GM19438 (cell line): Measurements from ENCODE around the gene MT1A.
A peak's percentile ranks its signal among the peaks of the same experiment; 100 is the strongest.

Source experiments
- ATAC-seq: cut with Tn5 transposase; IDR thresholded peaks from one replicate; pipeline ENCODE4 v1.9.1; 2021; ENCODE audit warnings: low read depth; ENCODE audit not compliant: unreplicated experiment

Gene MT1A

DNA sequence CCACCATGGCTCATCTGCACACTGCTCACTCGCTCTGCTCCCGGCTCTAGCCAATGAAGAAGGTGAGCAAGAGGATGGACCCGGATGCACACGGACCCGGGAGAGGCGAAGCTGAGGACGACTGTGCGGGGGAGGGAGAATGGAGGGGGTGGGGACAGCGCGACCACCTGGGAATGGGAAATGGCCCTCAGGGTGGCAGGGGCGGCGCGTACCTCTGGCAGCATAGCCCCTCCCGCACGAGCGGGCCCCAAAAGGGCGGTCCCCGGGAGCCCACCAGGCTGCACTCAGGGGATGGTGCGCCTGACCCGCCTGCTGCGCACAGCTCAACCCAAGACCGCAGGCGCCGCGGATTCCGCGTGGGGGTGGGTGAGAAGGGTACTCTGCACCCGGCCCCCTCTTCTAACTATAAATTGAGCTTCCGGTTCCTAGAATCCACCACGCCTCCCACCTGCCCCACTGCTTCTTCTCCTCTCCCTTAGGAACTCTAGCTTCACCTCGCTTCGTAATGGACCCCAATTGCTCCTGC lies 37.3 kb downstream of the MT1A start:
- ATAC-seq: no peak

DNA sequence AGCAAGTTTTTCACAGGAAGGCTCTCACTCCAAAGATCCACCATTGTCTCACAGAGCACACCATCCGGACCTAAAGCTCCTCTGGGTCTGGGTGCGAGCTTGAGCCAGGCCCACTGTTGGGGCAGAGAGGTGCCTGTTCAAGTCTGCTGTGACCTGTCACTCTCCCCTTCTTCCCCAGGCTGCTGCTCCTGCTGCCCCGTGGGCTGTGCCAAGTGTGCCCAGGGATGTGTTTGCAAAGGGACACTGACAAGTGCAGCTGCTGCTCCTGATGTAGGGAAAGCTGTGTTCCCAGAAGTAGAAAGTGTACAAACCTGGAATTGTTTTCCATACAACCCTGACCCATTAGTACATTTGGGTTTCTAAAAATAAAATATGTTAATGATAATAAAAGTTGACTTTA lies 39.0 kb downstream of the MT1A start:
- ATAC-seq: no peak

DNA sequence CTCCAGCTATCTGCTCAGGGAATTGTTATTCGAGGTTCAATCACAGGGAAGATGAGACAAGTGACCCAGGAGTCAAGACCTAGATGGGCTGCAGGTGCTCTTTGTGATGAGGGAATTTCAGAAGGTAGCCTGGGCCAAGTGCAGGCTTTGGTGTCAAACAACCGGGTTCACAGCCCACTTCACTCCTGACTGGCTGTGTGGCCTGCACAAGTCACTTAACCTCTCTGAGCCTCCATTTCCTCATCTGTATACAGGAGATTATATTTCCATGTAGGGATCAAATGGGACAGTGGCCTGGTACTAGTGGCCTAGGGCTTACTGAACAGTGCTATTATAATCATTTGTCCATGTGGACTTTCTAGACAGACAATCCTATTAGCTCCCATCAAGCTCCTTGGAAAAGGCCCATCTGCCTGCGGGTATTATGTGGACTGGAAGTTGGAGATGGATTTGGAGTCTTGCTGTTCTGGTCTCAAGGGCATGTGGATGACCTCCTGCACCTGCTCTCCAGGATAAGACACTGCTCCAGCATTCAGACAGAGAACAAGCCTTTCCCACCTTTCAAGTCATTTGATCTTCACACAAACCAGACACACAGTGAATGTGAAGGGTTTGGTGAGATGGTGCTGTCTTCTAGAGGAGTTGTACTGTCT lies 40.7 kb downstream of the MT1A start:
- no peak for ATAC-seq

DNA sequence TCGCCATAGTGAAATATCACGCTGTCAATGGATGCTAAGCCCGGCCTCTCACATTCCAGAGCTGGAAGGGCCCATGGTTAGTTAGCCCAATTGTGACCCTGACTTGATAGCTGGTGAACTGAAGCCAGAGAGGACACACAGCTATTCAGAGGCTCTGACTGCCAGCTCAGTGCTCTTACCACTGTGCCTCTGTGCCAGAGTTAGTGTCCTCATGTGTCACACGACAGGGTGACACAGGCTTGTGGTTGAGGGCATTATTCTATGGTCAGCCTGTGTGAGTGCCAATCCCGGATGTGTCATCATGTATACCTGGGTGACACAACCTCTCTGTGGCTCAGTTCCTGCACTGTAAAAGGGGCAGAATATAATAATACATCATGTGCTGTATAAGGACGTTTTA lies 41.4 kb downstream of the MT1A start:
- no peak for ATAC-seq

DNA sequence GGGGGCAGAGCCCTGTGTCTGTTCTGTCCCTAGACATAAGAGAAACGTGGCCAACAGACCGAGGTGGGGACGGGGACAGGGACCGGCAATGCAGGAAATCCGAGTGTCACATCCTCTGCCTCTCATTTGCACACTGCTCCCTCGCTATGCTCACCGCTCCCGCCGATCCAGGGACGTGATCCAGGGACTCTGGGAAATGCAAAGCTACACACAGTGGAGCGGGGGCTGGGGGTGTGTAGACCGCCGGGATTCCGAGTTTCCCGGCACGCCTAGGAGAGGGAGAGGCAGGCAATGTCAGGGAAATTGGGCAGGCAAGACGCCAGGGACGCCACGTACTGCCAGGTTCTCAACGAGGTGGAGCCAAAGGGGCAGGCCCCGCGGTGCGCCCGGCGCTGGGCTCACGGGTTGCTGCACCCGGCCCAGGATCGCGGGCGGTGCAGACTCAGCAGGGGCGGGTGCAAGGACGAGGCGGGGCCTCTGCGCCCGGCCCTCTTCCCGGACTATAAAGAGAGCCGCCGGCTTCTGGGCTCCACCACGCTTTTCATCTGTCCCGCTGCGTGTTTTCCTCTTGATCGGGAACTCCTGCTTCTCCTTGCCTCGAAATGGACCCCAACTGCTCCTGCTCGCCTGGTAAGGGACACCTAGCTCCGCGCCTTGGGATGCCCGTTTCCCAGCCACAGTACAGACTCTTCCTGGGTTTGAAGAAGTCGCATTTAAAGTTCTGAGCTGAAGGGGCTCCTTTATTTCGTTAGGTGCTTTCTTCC lies 43.7 kb downstream of the MT1A start, which contains the start of gene MT1X:
Gene MT1X, plus strand, starts transcription at position 532 of the 764 bp plus-strand sequence. Its CDS starts 71 bp downstream, at position 603.
- ATAC-seq: peak; percentile 91

DNA sequence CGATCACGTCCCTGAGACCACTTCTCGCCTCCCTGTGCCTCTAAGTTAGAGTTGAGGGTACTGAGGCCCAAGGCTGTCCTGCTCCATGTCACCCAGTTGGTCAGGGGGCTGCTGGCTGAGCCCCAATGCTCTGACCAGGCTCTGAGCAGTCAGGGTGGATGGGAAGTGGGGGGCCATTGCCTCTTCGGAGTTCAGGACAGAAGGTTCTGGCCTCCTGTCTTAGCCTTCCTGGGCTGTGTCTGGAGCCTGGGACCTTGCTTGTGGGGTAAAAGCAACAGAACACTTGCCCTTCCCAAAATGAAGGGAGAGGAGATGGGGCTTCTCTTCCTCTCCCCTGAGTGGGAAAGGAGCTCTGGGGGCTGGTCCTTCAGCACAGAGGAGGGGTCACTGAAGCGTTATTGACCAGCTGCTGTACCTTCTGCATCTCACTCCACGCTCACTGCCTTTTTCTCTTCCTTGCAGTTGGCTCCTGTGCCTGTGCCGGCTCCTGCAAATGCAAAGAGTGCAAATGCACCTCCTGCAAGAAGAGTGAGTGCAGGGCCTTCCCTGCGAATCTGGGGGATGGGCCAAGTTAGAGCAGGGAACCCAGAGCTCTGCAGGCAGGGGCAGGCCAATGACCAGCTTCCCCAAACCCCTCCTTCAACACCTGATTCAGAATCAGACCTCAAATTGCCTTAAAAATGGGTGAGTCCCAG lies 44.4 kb downstream of the MT1A start:
- ATAC-seq: peak; percentile 27

DNA sequence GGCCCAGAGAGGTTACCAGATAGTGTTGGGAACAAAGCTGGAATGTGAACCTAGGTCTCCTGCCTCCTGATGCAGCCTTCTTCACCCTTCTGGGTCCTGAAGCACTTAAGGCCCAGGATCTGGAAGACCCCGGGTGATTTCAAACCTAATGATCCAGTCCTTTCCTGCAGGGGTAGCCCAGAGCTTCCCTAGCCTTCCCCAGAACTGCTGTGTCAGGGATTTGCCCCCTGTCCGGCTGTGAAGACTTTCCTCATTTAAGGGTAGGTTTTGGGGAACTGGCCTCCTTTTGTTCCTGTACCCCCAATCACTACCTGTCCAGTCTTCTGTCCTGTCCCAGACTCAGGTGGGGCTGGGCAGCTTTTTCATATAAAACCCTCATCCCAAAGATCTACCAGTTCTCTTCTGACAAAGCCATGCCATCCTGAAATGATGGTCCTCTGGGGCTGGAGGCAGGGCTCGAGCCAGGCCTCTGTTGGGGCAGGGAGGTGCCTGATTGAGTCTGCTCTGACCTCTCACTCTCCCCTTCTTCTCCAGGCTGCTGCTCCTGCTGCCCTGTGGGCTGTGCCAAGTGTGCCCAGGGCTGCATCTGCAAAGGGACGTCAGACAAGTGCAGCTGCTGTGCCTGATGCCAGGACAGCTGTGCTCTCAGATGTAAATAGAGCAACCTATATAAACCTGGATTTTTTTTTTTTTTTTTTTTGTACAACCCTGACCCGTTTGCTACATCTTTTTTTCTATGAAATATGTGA lies 45.1 kb downstream of the MT1A start:
- ATAC-seq: no peak

DNA sequence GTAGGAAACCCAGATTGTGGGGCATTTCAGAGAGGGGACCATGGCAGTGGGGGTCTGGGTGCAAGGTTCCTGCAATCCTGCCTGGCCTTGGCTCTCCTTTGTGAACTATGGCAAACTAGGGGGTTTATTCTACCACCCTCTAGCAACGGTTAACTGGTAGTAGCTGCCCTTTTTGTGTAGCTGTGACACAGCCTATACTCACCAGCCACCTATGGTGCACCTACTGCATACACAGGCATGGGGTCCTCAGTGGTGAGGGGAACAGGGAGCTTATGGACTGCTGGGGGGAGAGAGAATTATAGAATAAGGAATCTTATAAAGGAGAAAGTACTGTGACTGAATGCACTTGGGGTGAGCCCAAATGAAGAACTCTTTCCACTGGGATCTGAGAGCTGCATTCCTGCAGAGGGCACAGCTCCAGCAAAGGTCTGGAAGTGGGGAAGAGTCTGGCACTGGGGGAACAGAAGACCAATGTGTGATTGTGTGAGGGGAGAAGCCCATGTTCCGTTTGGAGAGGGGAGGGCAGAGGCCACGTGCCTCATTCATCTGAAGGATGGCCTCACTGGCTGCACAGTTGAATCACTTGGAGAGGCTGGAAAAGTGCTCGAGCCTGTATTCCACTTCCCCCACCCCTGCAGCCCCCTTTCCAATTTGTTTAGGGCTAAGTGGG lies 45.9 kb downstream of the MT1A start:
- ATAC-seq: no peak

DNA sequence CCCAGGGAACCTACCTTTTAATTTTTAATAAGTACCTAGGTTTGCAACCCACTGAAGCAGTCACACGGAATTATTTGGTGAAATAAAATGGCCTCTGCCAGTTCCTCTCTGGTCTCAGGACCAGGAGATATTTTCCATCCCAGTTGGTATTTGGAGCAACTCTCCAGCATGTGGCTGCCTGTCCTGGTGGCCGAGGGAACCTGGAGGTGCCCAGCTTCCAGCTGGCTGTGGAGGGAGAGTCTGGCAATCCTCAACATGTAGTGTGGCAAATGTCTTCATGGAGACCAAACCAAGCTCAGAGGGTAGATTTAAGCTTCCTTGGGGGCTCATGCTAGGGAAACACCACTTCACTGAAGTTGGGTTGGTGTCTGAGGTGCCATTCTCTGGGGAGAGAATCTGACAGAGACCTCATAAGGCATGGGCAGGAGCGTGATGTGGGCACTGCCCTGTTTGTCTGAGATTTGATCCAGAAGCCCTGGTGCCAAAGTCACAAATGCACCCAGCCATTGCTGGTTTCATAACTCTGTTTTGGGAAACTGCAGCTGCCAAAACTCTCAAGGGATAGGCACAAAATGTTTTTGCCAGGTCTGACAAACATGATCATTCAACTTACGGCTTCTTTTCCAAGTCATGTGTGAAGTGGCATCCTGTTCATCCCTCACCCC lies 46.6 kb downstream of the MT1A start:
- ATAC-seq: no peak

DNA sequence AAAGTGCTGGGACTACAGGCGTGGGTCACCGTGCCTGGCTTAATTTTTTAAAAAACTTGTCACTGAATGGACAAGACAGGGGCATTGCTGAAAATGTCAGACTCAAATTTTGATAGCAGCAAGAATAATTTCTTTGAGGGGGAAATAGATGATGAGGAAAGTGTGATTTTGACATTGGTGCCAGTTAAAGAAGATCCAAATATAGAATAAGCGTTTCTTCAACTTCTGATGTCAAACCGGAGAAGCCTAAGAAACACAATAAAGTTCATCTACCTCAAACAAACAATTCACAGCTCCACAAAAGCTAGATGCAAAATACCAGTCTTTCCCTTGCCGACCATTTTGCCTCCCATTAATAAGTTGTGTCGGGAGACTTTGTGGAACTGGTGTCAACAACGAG lies 48.3 kb downstream of the MT1A start:
- no peak for ATAC-seq

DNA sequence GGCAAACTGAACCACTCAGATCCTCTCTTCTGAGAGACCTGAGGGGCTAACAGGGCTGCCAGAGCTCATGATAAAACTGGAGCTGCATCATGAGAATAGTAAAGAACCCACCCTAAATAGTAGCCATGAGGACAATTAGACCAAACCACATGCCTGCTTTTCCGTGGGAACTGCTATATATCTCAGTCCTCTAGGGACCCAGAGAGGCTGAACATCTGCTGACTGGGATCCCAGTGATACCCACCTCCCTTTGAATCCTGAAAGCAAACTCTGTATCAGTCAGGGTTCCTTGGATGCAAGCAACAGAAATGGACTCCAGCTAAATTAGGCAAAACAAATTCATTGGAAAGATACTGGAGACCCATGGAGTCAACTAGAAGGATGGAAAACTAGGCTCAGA lies 50.3 kb downstream of the MT1A start:
- no peak for ATAC-seq

DNA sequence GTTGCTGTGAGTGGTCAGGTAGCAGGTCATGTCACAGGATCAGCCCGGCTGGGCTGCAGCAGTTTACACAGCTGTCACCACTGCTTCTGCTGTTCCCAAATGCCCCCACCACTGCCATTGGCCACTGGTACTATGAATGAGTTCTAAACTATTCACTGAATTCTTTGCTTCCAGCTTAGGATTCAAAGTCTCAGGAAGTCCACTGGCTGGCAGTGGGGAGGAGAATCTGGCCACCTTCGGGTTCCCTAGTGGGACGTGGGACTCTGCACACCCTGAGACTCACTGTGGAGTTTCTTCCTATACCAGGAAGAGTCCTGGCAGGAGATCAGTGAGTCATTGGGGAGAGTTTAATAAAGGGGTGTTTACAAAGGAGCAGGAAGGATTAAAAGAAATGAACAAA lies 50.7 kb downstream of the MT1A start:
- no peak for ATAC-seq
